HK-2 (cell line): Measurements from ENCODE around the gene SRGAP3.

ENCODE experiments used
- DNase-seq: peaks from one replicate; pipeline ENCODE4 v3.0.0-alpha.2; 2018; ENCODE audit not compliant: unreplicated experiment

Gene SRGAP3

DNA sequence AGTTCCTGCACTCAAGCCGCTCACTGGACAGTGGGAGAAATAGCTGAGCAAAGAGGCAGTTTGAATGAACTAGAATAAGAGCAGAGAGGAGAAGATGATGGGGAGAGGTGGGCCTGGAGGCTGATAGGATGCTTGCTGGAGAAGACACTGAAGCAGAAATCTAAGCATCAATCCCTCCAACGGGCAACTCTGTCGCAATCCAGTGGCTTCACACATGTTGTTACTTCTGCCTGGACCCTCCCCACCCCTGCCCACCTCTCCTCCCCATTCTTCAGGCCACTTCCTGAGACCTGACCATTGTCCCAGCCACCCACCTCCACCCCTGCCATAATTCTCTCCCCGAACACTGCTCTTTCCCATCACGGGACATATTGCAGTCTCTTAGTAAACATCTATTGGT, 76.0 kb downstream of the SRGAP3 start:
- DNase-seq, result no peak

- no peak for DNase-seq
These were observed 76.6 kb downstream of the SRGAP3 start for GRCh38 chr3:9172851-9173321.

GRCh38 chr3:9170851-9171160, 78.6 kb downstream of the SRGAP3 start:
- no peak for DNase-seq

GRCh38 chr3:9169956-9170850, 79.2 kb downstream of the SRGAP3 start:
- no peak for DNase-seq

GRCh38 chr3:9169326-9169725, 80.1 kb downstream of the SRGAP3 start:
- DNase-seq, result no peak

DNA sequence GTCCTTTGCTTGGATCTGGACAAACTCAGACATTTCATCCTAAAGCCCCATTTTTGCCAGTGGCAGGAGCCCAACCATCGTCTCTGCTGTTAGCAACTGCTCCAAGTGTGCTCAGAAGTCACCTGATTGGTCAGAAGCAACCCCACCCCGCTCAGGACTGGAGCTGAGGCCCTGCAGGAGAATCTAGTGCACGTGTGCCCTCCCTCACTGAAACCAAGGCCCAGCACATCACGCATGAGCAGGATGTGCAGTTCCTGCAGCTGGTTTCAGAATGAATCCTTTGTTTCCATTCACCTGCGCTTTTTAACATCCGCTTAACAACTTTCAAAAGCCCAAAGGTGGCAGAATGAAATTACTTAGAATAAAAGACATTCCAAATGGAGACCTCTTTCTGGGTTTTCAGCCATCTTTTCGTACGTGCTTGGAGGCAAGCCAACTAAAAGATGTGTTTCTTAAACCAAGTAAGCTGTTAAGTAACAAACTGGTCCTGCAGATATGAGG, 81.2 kb downstream of the SRGAP3 start:
- no peak for DNase-seq

- no peak for DNase-seq
These were observed 82.2 kb downstream of the SRGAP3 start for GRCh38 chr3:9167222-9167621.

GRCh38 chr3:9165421-9165820, 84.0 kb downstream of the SRGAP3 start:
- no peak for DNase-seq

DNA sequence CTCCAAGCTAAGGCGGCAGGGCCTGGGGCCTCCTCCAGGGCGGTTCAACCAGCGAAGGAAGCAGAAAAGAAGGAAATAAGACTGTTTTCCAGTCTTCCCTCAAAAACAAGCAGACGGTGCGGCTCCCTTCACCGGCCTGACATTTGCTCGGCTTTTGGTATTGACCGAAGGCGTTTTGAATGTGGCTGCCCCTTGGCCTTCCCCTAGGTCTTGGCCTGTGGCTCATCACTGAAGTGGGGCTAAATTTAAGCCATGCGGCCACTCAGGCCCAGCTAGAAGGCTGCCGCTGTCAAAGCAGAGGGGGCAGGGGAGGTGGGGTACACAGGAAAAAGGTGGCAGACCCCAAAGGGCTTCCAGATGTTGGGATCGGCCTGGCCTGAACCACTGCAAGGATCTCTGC, 86.2 kb downstream of the SRGAP3 start:
- no peak for DNase-seq

GRCh38 chr3:9161811-9162210, 87.6 kb downstream of the SRGAP3 start:
- no peak for DNase-seq

GRCh38 chr3:9161298-9161697, 88.1 kb downstream of the SRGAP3 start:
- DNase-seq, result no peak

DNA sequence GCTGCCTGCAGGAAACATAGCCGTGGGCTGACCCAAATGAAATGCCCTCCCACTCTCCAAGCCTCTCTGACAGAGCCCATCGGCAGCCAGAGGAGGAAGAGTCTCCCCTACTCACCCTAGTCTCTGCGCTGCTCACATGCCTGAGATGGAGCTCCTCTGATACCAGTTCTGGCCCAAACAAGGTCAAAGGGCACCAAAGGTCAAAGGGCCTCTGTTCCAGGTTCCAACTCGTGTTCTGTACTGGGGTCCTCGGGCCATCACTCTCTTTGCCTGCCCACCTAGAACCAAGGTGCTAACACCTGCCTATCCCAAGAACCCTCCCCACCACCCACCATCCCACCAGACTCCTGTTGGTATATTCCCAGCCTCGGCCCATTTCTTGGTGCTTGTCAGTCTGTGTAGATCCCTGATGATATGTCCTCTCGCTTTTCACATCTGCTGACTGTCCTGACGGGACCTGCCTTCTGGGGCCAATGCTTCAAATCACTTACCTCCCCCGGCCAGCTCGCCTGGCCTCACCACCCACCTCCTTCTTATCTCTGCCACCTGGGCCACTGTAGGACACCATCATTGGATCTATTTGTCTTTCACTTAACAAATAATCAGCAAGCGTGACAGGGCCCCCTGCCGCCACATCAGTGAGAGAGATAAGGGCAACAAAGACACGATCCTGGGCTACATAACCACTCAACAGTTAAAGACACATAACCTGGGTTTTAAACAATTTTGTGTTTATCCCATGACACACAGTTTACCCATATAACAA, 90.4 kb downstream of the SRGAP3 start:
- no peak for DNase-seq

DNA sequence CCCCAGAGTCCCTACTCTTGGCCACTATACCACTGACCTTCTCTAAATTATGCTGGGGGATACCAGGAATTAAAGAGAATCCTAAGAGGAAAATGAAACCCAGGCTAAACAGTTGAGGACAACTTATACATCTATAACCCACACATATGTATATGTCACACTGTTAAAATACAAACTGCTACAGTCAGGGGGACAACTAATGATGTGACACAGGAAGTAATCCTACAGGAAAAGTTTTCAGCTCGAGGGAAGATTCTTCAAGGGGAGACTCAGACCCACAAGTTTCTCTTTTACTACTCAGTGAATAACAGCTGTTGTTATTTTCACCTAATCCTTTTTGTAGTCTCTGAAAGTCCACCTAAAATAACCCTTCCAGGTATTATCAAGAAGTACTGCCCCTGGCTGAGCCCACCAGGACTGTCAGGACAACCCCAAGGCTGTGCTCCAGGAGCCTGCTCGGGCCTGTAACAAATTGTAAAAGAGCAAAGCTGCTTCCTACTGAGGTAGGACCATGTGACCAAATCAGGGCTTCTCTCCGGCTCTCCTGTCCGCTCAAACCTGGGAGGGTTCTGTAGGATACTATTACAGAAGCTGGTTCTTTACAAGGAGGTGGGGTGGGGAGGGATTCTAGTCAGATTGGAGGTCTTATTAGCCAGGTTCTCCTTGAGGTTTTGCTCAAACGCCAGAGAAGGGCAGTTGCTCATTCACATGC, 91.6 kb downstream of the SRGAP3 start:
- no peak for DNase-seq

DNA sequence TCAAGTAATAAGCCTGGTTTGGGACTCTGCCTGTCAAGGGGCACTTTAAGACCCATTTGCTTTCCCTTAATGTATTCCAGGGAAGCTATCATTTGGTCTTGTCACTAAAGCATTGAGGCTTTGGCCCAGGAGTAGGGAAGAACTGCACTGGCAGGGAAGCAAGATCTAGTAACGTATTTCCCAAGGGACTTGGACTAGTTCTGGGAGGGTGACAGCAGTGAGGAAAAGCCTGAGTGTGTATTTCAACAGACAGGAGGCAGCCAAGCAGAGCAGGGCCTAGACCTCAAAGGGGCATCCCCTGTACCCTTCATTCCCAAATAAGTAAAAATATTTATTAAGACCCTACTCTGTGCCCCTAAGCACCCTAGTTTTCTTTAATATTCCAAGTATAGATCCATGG, 92.8 kb downstream of the SRGAP3 start:
- no peak for DNase-seq

GRCh38 chr3:9155028-9155427, 94.4 kb downstream of the SRGAP3 start:
- no peak for DNase-seq

DNA sequence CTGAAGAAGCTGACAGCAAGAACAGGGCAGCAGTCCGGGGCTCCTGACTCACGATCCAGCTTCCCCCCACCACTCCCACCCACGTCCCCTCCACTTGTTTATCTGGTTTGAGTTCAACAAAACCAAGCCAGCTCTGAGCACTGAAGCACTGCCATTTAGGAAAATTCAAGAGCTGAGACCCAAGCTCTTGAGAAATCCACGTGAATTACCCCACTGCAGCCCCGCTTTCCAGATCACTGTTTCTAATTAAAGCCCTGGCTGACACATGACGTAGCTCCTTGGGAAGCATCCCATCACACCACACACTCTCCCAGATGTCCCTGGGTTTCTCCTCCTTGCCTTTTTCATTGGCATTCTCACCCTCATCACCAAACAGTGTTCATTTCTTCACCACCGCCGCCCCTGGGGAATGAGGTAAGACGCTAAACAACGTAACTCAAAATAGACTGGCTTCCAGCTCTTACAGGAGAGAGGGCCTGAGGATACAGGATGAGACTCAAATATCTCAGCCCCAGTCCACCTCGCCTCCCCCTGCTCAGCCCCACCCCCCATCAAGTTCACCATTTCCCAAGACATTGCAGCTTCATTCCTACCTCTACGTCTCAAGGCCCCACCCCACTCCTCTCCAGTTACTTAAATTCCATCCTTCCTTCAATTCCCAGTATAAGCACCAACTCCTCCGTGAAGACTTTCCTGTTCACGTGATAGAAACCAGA, 95.4 kb downstream of the SRGAP3 start:
- no peak for DNase-seq

GRCh38 chr3:9151240-9151639, 98.2 kb downstream of the SRGAP3 start:
- DNase-seq, result no peak

DNA sequence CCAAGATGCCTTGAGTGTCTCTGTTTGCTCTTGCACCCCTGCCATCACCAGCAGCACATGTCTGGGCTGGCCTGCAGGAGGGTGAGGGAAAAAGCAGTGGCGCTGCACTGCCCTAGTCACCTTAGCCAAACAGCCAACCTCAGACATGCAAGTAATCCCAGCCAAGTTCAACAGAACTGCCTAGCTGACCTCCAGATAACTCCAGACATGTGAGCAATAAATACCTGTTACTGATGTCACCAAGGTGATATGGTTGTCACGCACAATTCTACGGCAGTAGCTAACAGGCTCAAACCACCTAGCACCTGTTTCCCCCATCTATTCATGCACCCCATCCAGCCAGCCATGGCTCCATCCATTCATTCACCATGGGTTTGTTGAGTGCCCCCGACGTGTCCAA, 99.9 kb downstream of the SRGAP3 start:
- no peak for DNase-seq

GRCh38 chr3:9147896-9148266, 101.6 kb downstream of the SRGAP3 start:
- no peak for DNase-seq

DNA sequence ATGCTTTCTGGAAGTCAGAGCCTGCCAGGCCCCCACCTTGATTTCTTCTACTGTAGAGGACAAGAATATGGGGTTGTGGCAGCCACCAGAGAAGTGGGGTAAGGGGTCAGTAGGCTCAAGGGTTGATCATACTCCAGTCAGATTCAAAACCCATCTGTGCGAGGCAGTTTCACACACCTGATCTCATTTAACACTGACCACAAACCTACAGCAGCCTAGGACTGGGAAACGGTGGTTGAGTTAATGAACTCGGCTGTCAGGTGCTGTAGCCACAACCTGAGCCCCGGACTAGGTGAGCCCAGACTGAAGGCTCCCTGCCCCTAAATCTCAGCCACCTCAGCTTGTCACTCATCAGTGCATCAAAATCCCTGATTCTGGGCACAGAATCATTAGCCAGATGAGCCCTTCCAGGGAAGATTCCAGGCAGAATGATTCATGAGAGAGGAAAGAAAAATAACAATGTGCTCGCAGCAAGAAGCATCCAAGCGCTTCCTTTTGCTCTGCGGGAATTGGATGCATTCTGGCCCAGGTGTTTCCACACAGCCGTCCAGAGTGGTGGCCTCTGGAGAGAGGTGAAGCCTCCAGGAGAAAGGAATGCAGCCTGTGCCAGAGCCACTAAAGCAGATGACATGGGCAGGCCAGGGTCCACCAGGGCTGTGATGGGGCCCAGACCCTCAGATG, 102.1 kb downstream of the SRGAP3 start:
- peak; percentile 17 for DNase-seq
